Neural progenitor cell (in vitro differentiated cells): ENCODE data around the gene TOR1A.

Experiments used
- CTCF ChIP-seq: fragments of 200-600 bp; sonication (generic); IDR thresholded peaks from 2 replicates; pipeline ENCODE4 v1.5.1; 2017; ENCODE audit warnings: antibody characterized with exemption, mild to moderate bottlenecking
- EZH2 ChIP-seq: fragments of 200-600 bp; sonication (generic); IDR thresholded peaks from 2 replicates; pipeline ENCODE4 v1.6.1; 2017; ENCODE audit warnings: antibody characterized with exemption, mild to moderate bottlenecking, moderate library complexity

- TF ChIP-seq CTCF = no peak
- TF ChIP-seq EZH2 = no peak
These were observed 55.5 kb downstream of the TOR1A start for GRCh38 chr9:129768486-129768885.
